ENCODE measurements around the gene OCA2. TPM values are rescaled to one million over a fixed set of nuclear protein-coding genes. Genes with fewer than 3 reads are reported as not detected.

Gene OCA2
- polyA plus RNA-seq, 1 donor (not counting 4 experiments of a cell fraction or from before 2014, with no cell fraction given): 0.05 TPM

DNA sequence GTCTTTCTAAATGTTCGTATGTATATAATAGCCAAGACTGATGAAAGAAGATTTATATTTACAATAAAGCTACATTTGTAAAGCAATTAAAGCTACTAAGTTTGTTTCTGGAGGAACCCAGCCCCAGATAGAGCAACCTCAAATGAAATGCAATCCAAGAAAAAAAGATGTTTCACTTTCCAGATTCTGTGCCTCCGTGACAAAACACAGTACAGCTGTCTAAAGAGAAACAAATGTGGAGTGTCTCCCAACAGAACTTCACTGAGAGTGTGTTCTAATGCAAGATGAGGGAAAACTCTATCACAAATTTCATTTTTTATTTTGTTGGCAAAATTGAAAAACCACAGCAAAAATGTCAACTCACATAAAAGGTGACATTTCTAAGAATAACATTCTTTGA is 317.0 kb downstream of the OCA2 start:
- Histone ChIP-seq H3K36me3 (ENCODE audit: control insufficient read depth in 2 of 2, extremely low read depth in 1 of 2, insufficient read depth in 2 of 2, low read length in 2 of 2) (no peaks in the 10 kb centered on the region), H3K27ac (ENCODE audit: control insufficient read depth, insufficient read depth, low read length) (no peak overlapping the region), H3K4me3 (ENCODE audit: control insufficient read depth in 2 of 3, extremely low read depth in 1 of 3, insufficient read depth in 2 of 3, low read depth in 1 of 3, low read length in 3 of 3) (no peak overlapping the region), H3K9ac (ENCODE audit: control insufficient read depth, extremely low read depth, insufficient read depth, low read length) (no peak overlapping the region), H3K9me3 (ENCODE audit: control insufficient read depth, low read depth, low read length) (no peaks in the 10 kb centered on the region), H3K9me1 (ENCODE audit: control insufficient read depth, extremely low read depth, insufficient read depth, low read length) (no peaks in the 10 kb centered on the region), H3K27me3 (ENCODE audit: control insufficient read depth, extremely low read depth, insufficient read depth, low read length) (no peaks in the 10 kb centered on the region), H3K79me2 (ENCODE audit: control insufficient read depth, insufficient read depth, low read length) (no peaks in the 10 kb centered on the region), H4K20me1 (ENCODE audit: control insufficient read depth, extremely low read depth, insufficient read depth, low read length) (no peaks in the 10 kb centered on the region), H2AFZ (ENCODE audit: control insufficient read depth, low read length) (no peak overlapping the region), H3K4me1 (ENCODE audit: control insufficient read depth, extremely low read depth, insufficient read depth, low read length) (no peaks in the 10 kb centered on the region), H3K4me2 (ENCODE audit: control insufficient read depth, extremely low read depth, insufficient read depth, low read depth, low read length) (no peak overlapping the region)
- DNase-seq (ENCODE audit: low read depth, low spot score) (no peak), FAIRE-seq (no peak)
- TF ChIP-seq, protein P1, sequence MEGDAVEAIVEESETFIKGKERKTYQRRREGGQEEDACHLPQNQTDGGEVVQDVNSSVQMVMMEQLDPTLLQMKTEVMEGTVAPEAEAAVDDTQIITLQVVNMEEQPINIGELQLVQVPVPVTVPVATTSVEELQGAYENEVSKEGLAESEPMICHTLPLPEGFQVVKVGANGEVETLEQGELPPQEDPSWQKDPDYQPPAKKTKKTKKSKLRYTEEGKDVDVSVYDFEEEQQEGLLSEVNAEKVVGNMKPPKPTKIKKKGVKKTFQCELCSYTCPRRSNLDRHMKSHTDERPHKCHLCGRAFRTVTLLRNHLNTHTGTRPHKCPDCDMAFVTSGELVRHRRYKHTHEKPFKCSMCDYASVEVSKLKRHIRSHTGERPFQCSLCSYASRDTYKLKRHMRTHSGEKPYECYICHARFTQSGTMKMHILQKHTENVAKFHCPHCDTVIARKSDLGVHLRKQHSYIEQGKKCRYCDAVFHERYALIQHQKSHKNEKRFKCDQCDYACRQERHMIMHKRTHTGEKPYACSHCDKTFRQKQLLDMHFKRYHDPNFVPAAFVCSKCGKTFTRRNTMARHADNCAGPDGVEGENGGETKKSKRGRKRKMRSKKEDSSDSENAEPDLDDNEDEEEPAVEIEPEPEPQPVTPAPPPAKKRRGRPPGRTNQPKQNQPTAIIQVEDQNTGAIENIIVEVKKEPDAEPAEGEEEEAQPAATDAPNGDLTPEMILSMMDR (optimal IDR thresholded peaks at IDR 0.05 in 1 of 3, IDR thresholded peaks at IDR 0.05 in 1 of 3, conservative IDR thresholded peaks at IDR 0.05 in 1 of 3; ENCODE audit: extremely low read depth in 1 of 3, insufficient read depth in 2 of 3, low read length in 3 of 3): no peak
- TF ChIP-seq EZH2 (IDR thresholded peaks at IDR 0.05; ENCODE audit: low read length): no peak
- dilution Hi-C loops (cut with MboI; ENCODE audit: extremely low pct_ligation_motif_present, low sequenced_read_pairs): no loop called here

- no peak for FAIRE-seq
- Histone ChIP-seq H3K27ac (ENCODE audit: control insufficient read depth, insufficient read depth, low read length) (no peak overlapping the region), H3K4me1 (ENCODE audit: control insufficient read depth, extremely low read depth, insufficient read depth, low read length) (no peaks in the 10 kb centered on the region), H3K9me1 (ENCODE audit: control insufficient read depth, extremely low read depth, insufficient read depth, low read length) (no peaks in the 10 kb centered on the region), H2AFZ (ENCODE audit: control insufficient read depth, low read length) (no peak overlapping the region), H3K27me3 (ENCODE audit: control insufficient read depth, extremely low read depth, insufficient read depth, low read length) (no peaks in the 10 kb centered on the region), H4K20me1 (ENCODE audit: control insufficient read depth, extremely low read depth, insufficient read depth, low read length) (no peaks in the 10 kb centered on the region), H3K36me3 (ENCODE audit: control insufficient read depth in 2 of 2, extremely low read depth in 1 of 2, insufficient read depth in 2 of 2, low read length in 2 of 2) (no peaks in the 10 kb centered on the region), H3K79me2 (ENCODE audit: control insufficient read depth, insufficient read depth, low read length) (no peaks in the 10 kb centered on the region), H3K4me2 (ENCODE audit: control insufficient read depth, extremely low read depth, insufficient read depth, low read depth, low read length) (no peak overlapping the region), H3K9ac (ENCODE audit: control insufficient read depth, extremely low read depth, insufficient read depth, low read length) (no peak overlapping the region), H3K4me3 (ENCODE audit: control insufficient read depth in 2 of 3, extremely low read depth in 1 of 3, insufficient read depth in 2 of 3, low read depth in 1 of 3, low read length in 3 of 3) (no peak overlapping the region), H3K9me3 (ENCODE audit: control insufficient read depth, low read depth, low read length) (no peaks in the 10 kb centered on the region)
- no peak for TF ChIP-seq EZH2 (IDR thresholded peaks at IDR 0.05; ENCODE audit: low read length)
- no peak for DNase-seq (ENCODE audit: low read depth, low spot score)
- dilution Hi-C loops (cut with MboI; ENCODE audit: extremely low pct_ligation_motif_present, low sequenced_read_pairs): no loop called here
Observed at GRCh38 chr15:27776501-27776900, 322.6 kb downstream of the OCA2 start.

- H3K4me2 ChIP-seq (ENCODE audit: control insufficient read depth, extremely low read depth, insufficient read depth, low read depth, low read length): no peak overlapping the region
- no peaks in the 10 kb centered on the region for H4K20me1 ChIP-seq (ENCODE audit: control insufficient read depth, extremely low read depth, insufficient read depth, low read length)
- no peak for DNase-seq (ENCODE audit: low read depth, low spot score)
- dilution Hi-C loops (cut with MboI; ENCODE audit: extremely low pct_ligation_motif_present, low sequenced_read_pairs): no loop called here
- FAIRE-seq: no peak
- H2AFZ ChIP-seq (ENCODE audit: control insufficient read depth, low read length): no peak overlapping the region
- H3K4me3 ChIP-seq (ENCODE audit: control insufficient read depth in 2 of 3, extremely low read depth in 1 of 3, insufficient read depth in 2 of 3, low read depth in 1 of 3, low read length in 3 of 3): no peak overlapping the region
- TF ChIP-seq EZH2 (IDR thresholded peaks at IDR 0.05; ENCODE audit: low read length): no peak
- TF ChIP-seq, protein P1 (optimal IDR thresholded peaks at IDR 0.05 in 1 of 3, IDR thresholded peaks at IDR 0.05 in 1 of 3, conservative IDR thresholded peaks at IDR 0.05 in 1 of 3; ENCODE audit: extremely low read depth in 1 of 3, insufficient read depth in 2 of 3, low read length in 3 of 3): no peak
- no peaks in the 10 kb centered on the region for H3K79me2 ChIP-seq (ENCODE audit: control insufficient read depth, insufficient read depth, low read length)
- H3K4me1 ChIP-seq (ENCODE audit: control insufficient read depth, extremely low read depth, insufficient read depth, low read length): no peaks in the 10 kb centered on the region
- H3K27me3 ChIP-seq (ENCODE audit: control insufficient read depth, extremely low read depth, insufficient read depth, low read length): no peaks in the 10 kb centered on the region
- H3K9ac ChIP-seq (ENCODE audit: control insufficient read depth, extremely low read depth, insufficient read depth, low read length): no peak overlapping the region
- H3K36me3 ChIP-seq (ENCODE audit: control insufficient read depth in 2 of 2, extremely low read depth in 1 of 2, insufficient read depth in 2 of 2, low read length in 2 of 2): no peaks in the 10 kb centered on the region
- no peak overlapping the region for H3K27ac ChIP-seq (ENCODE audit: control insufficient read depth, insufficient read depth, low read length)
- no peaks in the 10 kb centered on the region for H3K9me3 ChIP-seq (ENCODE audit: control insufficient read depth, low read depth, low read length)
- no peaks in the 10 kb centered on the region for H3K9me1 ChIP-seq (ENCODE audit: control insufficient read depth, extremely low read depth, insufficient read depth, low read length)
Observed at GRCh38 chr15:27774638-27775037, 324.5 kb downstream of the OCA2 start.
